Loucy (cell line): ENCODE results near the gene ITGB1BP1.

ENCODE experiments used
- H2AFZ ChIP-seq: fragments of 200-600 bp; sonication (generic); 2 replicates; pipeline ENCODE4 v1.6.0; 2016; ENCODE audit warnings: antibody characterized with exemption, mild to moderate bottlenecking, low read length, moderate library complexity
- H3F3A ChIP-seq: fragments of 200-600 bp; 2 replicates; pipeline ENCODE4 v1.6.0; 2016; ENCODE audit warnings: antibody characterized with exemption, low read depth, mild to moderate bottlenecking
- H3K27me3 ChIP-seq: fragments of 200-600 bp; sonication (generic); 2 replicates; pipeline ENCODE4 v1.6.1; 2014; ENCODE audit warnings: low read length, mild to moderate bottlenecking; ENCODE audit not compliant: insufficient read depth, poor library complexity, severe bottlenecking
- H3K36me3 ChIP-seq: fragments of 200-600 bp; sonication (generic); 2 replicates; pipeline ENCODE4 v1.6.1; 2016; ENCODE audit warnings: low read length; ENCODE audit not compliant: insufficient read depth
- H3K4me1 ChIP-seq: fragments of 200-600 bp; sonication (generic); 2 replicates; pipeline ENCODE4 v1.5.1; 2014; ENCODE audit warnings: low read length, mild to moderate bottlenecking; ENCODE audit not compliant: insufficient read depth, poor library complexity, severe bottlenecking
- H3K4me2 ChIP-seq: fragments of 200-600 bp; sonication (generic); 2 replicates; pipeline ENCODE4 v1.6.0; 2014; ENCODE audit warnings: antibody characterized with exemption, low read length, low read depth, mild to moderate bottlenecking; ENCODE audit not compliant: poor library complexity, severe bottlenecking
- H3K4me3 ChIP-seq: fragments of 200-600 bp; sonication (generic); 2 replicates; pipeline ENCODE4 v1.5.1; 2014; ENCODE audit warnings: low read length, mild to moderate bottlenecking, mixed read lengths; ENCODE audit not compliant: poor library complexity, severe bottlenecking
- H3K79me2 ChIP-seq: fragments of 200-600 bp; sonication (generic); 2 replicates; pipeline ENCODE4 v1.6.1; 2014; ENCODE audit warnings: low read length; ENCODE audit not compliant: insufficient read depth
- H3K9ac ChIP-seq: fragments of 200-600 bp; sonication (generic); 2 replicates; pipeline ENCODE4 v1.6.0; 2014; ENCODE audit warnings: mild to moderate bottlenecking, low read depth, low read length, moderate library complexity; ENCODE audit not compliant: poor library complexity, severe bottlenecking
- H3K9me2 ChIP-seq: fragments of 200-600 bp; sonication (generic); replicated peaks from 2 replicates; pipeline ENCODE4 v1.6.1; 2016; ENCODE audit warnings: low read depth, low read length, mixed read lengths
- H3K9me3 ChIP-seq: fragments of 200-600 bp; sonication (generic); 2 replicates; pipeline ENCODE4 v1.6.1; 2014; ENCODE audit warnings: mild to moderate bottlenecking, antibody characterized with exemption, low read length, low read depth; ENCODE audit not compliant: insufficient read depth
- H4K20me1 ChIP-seq: fragments of 200-600 bp; sonication (generic); 2 replicates; pipeline ENCODE4 v1.6.0; 2014; ENCODE audit warnings: antibody characterized with exemption, low read length, mild to moderate bottlenecking; ENCODE audit not compliant: insufficient read depth, poor library complexity, severe bottlenecking
- CTCF ChIP-seq: fragments of 200-600 bp; sonication (generic); conservative IDR thresholded peaks from 2 replicates; pipeline ENCODE4 v1.5.1; 2014; ENCODE audit warnings: mild to moderate bottlenecking, antibody characterized with exemption, low read length
- EZH2phosphoT487 ChIP-seq: fragments of 200-600 bp; IDR thresholded peaks from 2 replicates; pipeline ENCODE4 v1.6.1; 2018; ENCODE audit warnings: antibody characterized with exemption, mild to moderate bottlenecking, moderate library complexity, borderline replicate concordance

The ITGB1BP1 gene

DNA sequence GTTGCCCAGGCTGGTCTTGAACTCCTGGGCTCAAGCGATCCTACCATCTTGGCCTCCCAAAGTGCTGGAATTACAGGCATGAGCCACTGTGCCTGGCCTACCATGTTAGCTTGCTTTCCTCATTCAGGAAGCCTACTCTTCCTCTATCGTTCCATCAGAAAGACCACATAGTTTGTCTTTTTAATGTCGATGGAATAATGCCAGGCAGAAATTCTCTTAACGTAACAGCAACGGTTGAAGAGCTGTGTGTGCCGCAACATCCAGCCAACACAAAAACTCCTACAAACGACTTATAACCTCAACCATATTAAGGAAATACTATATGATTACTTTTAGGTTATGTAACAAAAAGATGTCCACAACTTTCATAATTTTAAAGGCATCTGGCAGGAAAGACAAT lies 10.5 kb downstream of the ITGB1BP1 start:
- H3K36me3 ChIP-seq, result peaks cover 7% of the 10 kb centered on the region; the same call in 1 of the 2 replicates

GRCh38 chr2:9410108-9410507 lies 13.2 kb downstream of the ITGB1BP1 start:
- Histone ChIP-seq H3K36me3 (peaks cover 7% of the 10 kb centered on the region; the same call in 1 of the 2 replicates), H3K4me3 (no peak overlapping the region), H3K9ac (no peak overlapping the region), H3K4me2 (no peak overlapping the region), H3K79me2 (no peaks in the 10 kb centered on the region), H3K27me3 (no peaks in the 10 kb centered on the region), H2AFZ (no peak overlapping the region), H3K9me3 (no peaks in the 10 kb centered on the region), H3F3A (no peaks in the 10 kb centered on the region), H3K4me1 (no peaks in the 10 kb centered on the region), H4K20me1 (no peaks in the 10 kb centered on the region), H3K9me2 (no peaks in the 10 kb centered on the region)
- no peak for TF ChIP-seq EZH2phosphoT487
- no peak for TF ChIP-seq CTCF

More for the DNA sequence above, 10.5 kb downstream of the ITGB1BP1 start:
- no peaks in the 10 kb centered on the region for H3F3A ChIP-seq
- H3K9me2 ChIP-seq, result no peaks in the 10 kb centered on the region
- no peaks in the 10 kb centered on the region for H3K4me1 ChIP-seq
- no peak overlapping the region for H3K4me3 ChIP-seq
- H3K4me2 ChIP-seq, result no peak overlapping the region
- no peaks in the 10 kb centered on the region for H3K9me3 ChIP-seq
- H3K27me3 ChIP-seq, result no peaks in the 10 kb centered on the region
- peaks cover 2% of the 10 kb centered on the region; the same call in 1 of the 2 replicates for H3K79me2 ChIP-seq
- no peaks in the 10 kb centered on the region for H4K20me1 ChIP-seq
- no peak for TF ChIP-seq CTCF
- no peak for TF ChIP-seq EZH2phosphoT487
- H2AFZ ChIP-seq, result no peak overlapping the region
- H3K9ac ChIP-seq, result no peak overlapping the region

- Histone ChIP-seq H3K9me2 (no peaks in the 10 kb centered on the region), H3K27me3 (no peaks in the 10 kb centered on the region), H3K79me2 (no peaks in the 10 kb centered on the region), H3K9me3 (no peaks in the 10 kb centered on the region), H3K4me3 (no peak overlapping the region), H3K36me3 (peaks cover 7% of the 10 kb centered on the region; the same call in 1 of the 2 replicates), H4K20me1 (no peaks in the 10 kb centered on the region), H2AFZ (no peak overlapping the region), H3K4me2 (no peak overlapping the region), H3K4me1 (no peaks in the 10 kb centered on the region), H3F3A (no peaks in the 10 kb centered on the region), H3K9ac (no peak overlapping the region)
- TF ChIP-seq EZH2phosphoT487 (no peak), CTCF (no peak)
Measured at GRCh38 chr2:9408641-9409151, 14.6 kb downstream of the ITGB1BP1 start.
